Mesendoderm (in vitro differentiated cells): ENCODE results near the gene SLC38A8.

ENCODE experiments used
- DNase-seq: peaks from one replicate; pipeline ENCODE4 v3.0.0; 2013
- H2AK5ac ChIP-seq: 2 replicates; pipeline ENCODE4 v1.6.1; 2013; ENCODE audit warnings: low read length, inconsistent platforms
- H2BK120ac ChIP-seq: 2 replicates; pipeline ENCODE4 v1.6.1; 2013; ENCODE audit warnings: low read depth, mild to moderate bottlenecking, low read length, moderate library complexity, mixed read lengths
- H2BK15ac ChIP-seq: replicated peaks from 2 replicates; pipeline ENCODE4 v1.6.1; 2013; ENCODE audit warnings: low read depth, mild to moderate bottlenecking, moderate library complexity
- H2BK5ac ChIP-seq: 2 replicates; pipeline ENCODE4 v1.6.1; 2013; ENCODE audit warnings: low read length, inconsistent platforms
- H3K18ac ChIP-seq: 2 replicates; pipeline ENCODE4 v1.6.1; 2013; ENCODE audit warnings: mild to moderate bottlenecking, low read length, mixed read lengths
- H3K23ac ChIP-seq: one replicate; pipeline ENCODE4 v1.6.1; 2013; ENCODE audit warnings: low read length
- H3K27ac ChIP-seq: 2 replicates; pipeline ENCODE4 v1.5.1; 2013; ENCODE audit warnings: low read depth, mild to moderate bottlenecking, inconsistent platforms, low read length, moderate library complexity
- H3K27me3 ChIP-seq: 2 replicates; pipeline ENCODE4 v1.6.1; 2013; ENCODE audit warnings: low read length, control low read depth, mild to moderate bottlenecking, inconsistent platforms; ENCODE audit not compliant: insufficient read depth, poor library complexity
- H3K36me3 ChIP-seq: 2 replicates; pipeline ENCODE4 v1.6.1; 2013; ENCODE audit warnings: low read length, inconsistent platforms; ENCODE audit not compliant: control insufficient read depth, insufficient read depth
- H3K4ac ChIP-seq: one replicate; pipeline ENCODE4 v1.6.1; 2013; ENCODE audit warnings: low read depth, mild to moderate bottlenecking, low read length, moderate library complexity
- H3K4me1 ChIP-seq: 2 replicates; pipeline ENCODE4 v1.6.1; 2013; ENCODE audit warnings: low read depth, low read length, inconsistent platforms; ENCODE audit not compliant: control insufficient read depth
- H3K4me2 ChIP-seq: 2 replicates; pipeline ENCODE4 v1.6.1; 2013; ENCODE audit warnings: low read length
- H3K4me3 ChIP-seq: 2 replicates; pipeline ENCODE4 v1.5.1; 2013; ENCODE audit warnings: mild to moderate bottlenecking, low read length
- H3K56ac ChIP-seq: one replicate; pipeline ENCODE4 v1.6.1; 2013; ENCODE audit warnings: low read length
- H3K79me1 ChIP-seq: 2 replicates; pipeline ENCODE4 v1.6.1; 2013; ENCODE audit warnings: low read length, inconsistent platforms
- H3K79me2 ChIP-seq: 2 replicates; pipeline ENCODE4 v1.6.1; 2013; ENCODE audit warnings: mild to moderate bottlenecking, low read length; ENCODE audit not compliant: control insufficient read depth, insufficient read depth
- H3K9ac ChIP-seq: 2 replicates; pipeline ENCODE4 v1.6.1; 2013; ENCODE audit warnings: low read length, inconsistent platforms
- H4K5ac ChIP-seq: one replicate; pipeline ENCODE4 v1.6.1; 2013; ENCODE audit warnings: low read length
- H4K8ac ChIP-seq: one replicate; pipeline ENCODE4 v1.6.1; 2013; ENCODE audit warnings: low read depth, mild to moderate bottlenecking, control low read depth, low read length, moderate library complexity
- WGBS: extraction: QIAGEN DNeasy Blood & Tissue Kit; methylation state at CpG from one replicate; pipeline ENCODE4 v1.1.7; 2013; ENCODE audit warnings: low lambda C conversion rate, missing lambda C conversion rate; ENCODE audit not compliant: insufficient coverage; ENCODE audit errors: extremely low coverage; 5-methylcytosine and 5-hydroxymethylcytosine counted together

Gene SLC38A8

DNA sequence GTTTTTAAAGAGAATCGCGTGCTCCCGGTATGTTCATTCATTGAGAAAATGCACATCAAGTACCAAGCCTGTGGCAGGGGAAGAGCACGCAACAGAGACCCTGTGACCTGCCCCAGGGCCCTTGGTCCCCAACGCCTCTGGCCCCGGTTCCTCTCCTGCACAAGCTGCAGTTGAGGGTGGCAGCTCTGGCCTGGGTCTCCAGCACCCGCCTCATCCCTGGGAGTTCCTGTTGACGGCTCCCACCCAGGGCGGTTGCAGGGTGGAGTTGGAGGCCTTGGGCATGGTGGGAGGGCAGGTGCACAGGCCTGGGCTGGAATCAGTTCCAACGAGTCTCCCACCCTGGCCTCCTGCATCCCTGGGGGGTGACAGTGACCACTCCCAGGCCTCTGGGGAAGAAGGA, 69.5 kb downstream of the SLC38A8 start:
- Histone ChIP-seq H3K36me3 (no peaks in the 10 kb centered on the region), H3K56ac (no peak overlapping the region), H3K4ac (no peak overlapping the region), H3K79me2 (no peaks in the 10 kb centered on the region), H2AK5ac (no peak overlapping the region), H3K27ac (no peak overlapping the region), H3K4me3 (no peak overlapping the region), H3K9ac (no peak overlapping the region), H4K8ac (no peak overlapping the region), H3K18ac (no peak overlapping the region), H3K4me1 (no peaks in the 10 kb centered on the region), H3K79me1 (no peaks in the 10 kb centered on the region), H2BK120ac (no peak overlapping the region), H3K27me3 (peaks cover 3% of the 10 kb centered on the region), H2BK15ac (no peak overlapping the region), H3K4me2 (no peak overlapping the region), H4K5ac (no peak overlapping the region), H3K23ac (no peak overlapping the region), H2BK5ac (no peak overlapping the region)
- no CpG with 5 or more reads among the region's 10 CpGs for WGBS
- no peak for DNase-seq

DNA sequence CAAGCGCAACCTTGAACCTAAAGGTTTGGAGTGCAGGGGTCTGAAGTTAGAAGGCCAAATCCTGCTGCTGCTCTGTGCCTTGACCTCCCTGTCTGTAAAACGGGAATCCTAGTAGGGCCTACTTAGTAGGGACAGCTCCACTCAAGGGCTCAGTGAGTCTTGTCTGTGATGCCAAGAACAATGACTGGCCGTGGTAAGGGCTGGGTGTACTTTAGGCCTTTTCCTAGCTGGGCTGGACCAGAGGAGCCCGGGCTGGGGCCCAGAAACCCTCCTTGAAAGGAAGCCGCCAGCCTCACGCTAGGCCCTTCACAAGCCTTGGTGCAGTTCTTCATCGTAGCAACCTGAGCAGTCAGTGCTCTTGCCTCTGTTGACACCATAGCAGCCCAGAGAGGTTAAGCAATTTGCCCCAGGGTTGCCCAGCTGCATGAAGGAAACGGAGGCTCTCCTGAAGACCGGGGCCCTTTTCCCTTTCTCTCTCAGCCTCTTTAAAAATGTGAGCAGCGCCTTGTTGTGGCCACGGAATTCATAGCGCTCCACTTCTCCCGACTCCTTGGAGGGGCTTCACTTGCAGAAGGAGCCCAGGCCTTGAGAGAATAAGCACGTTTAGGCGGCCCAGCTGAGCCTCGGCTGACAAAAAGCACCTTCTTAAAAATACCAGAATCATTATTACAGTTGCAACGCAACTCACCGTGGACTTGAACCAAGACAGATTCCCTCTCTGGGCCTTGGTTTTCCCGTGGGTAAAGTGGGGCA, 70.2 kb downstream of the SLC38A8 start:
- no peak overlapping the region for H3K4me2 ChIP-seq
- H3K36me3 ChIP-seq, result no peaks in the 10 kb centered on the region
- H3K18ac ChIP-seq, result no peak overlapping the region
- H3K27ac ChIP-seq, result no peak overlapping the region
- H3K4me3 ChIP-seq, result no peak overlapping the region
- no peak overlapping the region for H4K5ac ChIP-seq
- no peaks in the 10 kb centered on the region for H3K4me1 ChIP-seq
- H2BK15ac ChIP-seq, result no peak overlapping the region
- H3K79me1 ChIP-seq, result no peaks in the 10 kb centered on the region
- peaks cover 3% of the 10 kb centered on the region for H3K27me3 ChIP-seq
- no peaks in the 10 kb centered on the region for H3K79me2 ChIP-seq
- H3K9ac ChIP-seq, result no peak overlapping the region
- H3K23ac ChIP-seq, result no peak overlapping the region
- H2AK5ac ChIP-seq, result no peak overlapping the region
- H2BK5ac ChIP-seq, result no peak overlapping the region
- H2BK120ac ChIP-seq, result no peak overlapping the region
- WGBS, result no CpG with 5 or more reads among the region's 19 CpGs
- no peak overlapping the region for H3K4ac ChIP-seq
- no peak for DNase-seq
- H4K8ac ChIP-seq, result no peak overlapping the region
- H3K56ac ChIP-seq, result no peak overlapping the region

- H3K4me1 ChIP-seq, result no peaks in the 10 kb centered on the region
- H4K8ac ChIP-seq, result no peak overlapping the region
- no peaks in the 10 kb centered on the region for H3K79me2 ChIP-seq
- H3K56ac ChIP-seq, result peak overlapping the region; percentile 42
- no peak overlapping the region for H2BK15ac ChIP-seq
- no peak overlapping the region for H2BK5ac ChIP-seq
- no peak overlapping the region for H2AK5ac ChIP-seq
- no peak overlapping the region for H3K4me2 ChIP-seq
- H3K4ac ChIP-seq, result no peak overlapping the region
- H2BK120ac ChIP-seq, result no peak overlapping the region
- H3K23ac ChIP-seq, result no peak overlapping the region
- WGBS, result no CpG with 5 or more reads among the region's 27 CpGs
- H3K27ac ChIP-seq, result no peak overlapping the region
- H3K18ac ChIP-seq, result no peak overlapping the region
- peaks cover 3% of the 10 kb centered on the region for H3K27me3 ChIP-seq
- no peak overlapping the region for H3K9ac ChIP-seq
- H3K4me3 ChIP-seq, result no peak overlapping the region
- H3K79me1 ChIP-seq, result no peaks in the 10 kb centered on the region
- no peak overlapping the region for H4K5ac ChIP-seq
- H3K36me3 ChIP-seq, result no peaks in the 10 kb centered on the region
- DNase-seq, result no peak
Observed at GRCh38 chr16:83971165-83972130, 71.1 kb downstream of the SLC38A8 start.

DNA sequence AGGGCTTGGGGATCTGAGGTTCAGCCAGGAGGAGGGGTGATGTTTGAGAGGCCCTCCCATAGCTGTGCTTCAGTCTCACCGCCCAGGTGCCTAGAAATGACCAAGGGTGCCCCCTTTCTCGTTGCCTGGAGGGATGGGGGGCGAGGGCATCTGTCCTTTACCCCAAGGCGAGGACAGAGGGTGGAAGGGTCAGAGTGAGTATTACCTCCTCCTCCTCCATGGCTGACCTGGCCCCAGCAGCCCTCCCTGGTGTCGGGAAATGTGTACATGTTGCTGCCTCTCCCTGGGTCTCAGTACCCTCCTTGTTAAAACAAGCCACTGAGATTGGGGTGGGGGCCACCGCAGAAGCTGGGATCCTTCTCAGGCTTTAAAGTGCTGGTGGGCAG, 72.2 kb downstream of the SLC38A8 start:
- Histone ChIP-seq H3K56ac (no peak overlapping the region), H3K79me2 (no peaks in the 10 kb centered on the region), H3K4me2 (no peak overlapping the region), H3K4ac (no peak overlapping the region), H2AK5ac (no peak overlapping the region), H3K18ac (no peak overlapping the region), H4K5ac (no peak overlapping the region), H3K79me1 (no peaks in the 10 kb centered on the region), H3K36me3 (no peaks in the 10 kb centered on the region), H2BK15ac (no peak overlapping the region), H3K4me3 (no peak overlapping the region), H3K27me3 (peaks cover 3% of the 10 kb centered on the region), H3K27ac (no peak overlapping the region), H3K23ac (no peak overlapping the region), H3K9ac (no peak overlapping the region), H4K8ac (no peak overlapping the region), H2BK120ac (no peak overlapping the region), H3K4me1 (no peaks in the 10 kb centered on the region), H2BK5ac (no peak overlapping the region)
- no peak for DNase-seq
- WGBS, result no CpG with 5 or more reads among the region's 6 CpGs

DNA sequence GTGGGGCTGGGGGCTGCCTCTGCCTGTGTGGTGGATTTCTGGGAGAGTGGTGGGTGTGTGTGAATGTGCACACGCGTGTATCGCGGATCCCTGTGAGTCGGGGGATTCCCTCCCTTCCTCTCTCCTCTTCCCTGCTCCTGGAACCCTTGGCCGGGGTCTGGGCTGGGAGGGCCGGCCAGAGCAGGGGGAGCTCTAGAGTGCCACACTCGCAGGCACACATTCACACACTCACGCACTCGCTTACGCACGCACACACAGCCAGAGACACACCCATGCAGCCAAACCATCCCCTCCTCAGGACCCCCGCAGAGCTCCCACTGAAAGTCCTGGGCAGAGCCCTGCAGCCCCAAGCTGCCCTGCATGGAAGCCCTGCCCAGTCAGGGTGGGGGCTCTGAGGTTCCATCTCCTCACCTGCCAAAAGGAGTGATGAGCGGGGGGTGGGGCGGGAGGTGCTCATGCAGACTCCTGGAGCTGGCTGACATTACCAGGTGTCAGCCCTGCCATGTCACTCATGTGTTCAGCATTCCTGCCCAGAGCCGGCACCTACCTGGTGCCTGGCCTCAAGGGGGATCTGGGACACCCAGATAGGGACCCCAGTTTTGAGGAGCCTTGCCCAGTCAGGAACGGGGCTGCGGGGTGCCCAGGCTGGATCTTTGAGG, 72.7 kb downstream of the SLC38A8 start:
- H3K36me3 ChIP-seq, result no peaks in the 10 kb centered on the region
- no peak overlapping the region for H3K4me3 ChIP-seq
- no peak overlapping the region for H3K9ac ChIP-seq
- no peak overlapping the region for H3K23ac ChIP-seq
- H3K79me2 ChIP-seq, result no peaks in the 10 kb centered on the region
- no peak overlapping the region for H2BK120ac ChIP-seq
- H3K4ac ChIP-seq, result no peak overlapping the region
- no peak overlapping the region for H2AK5ac ChIP-seq
- no peak overlapping the region for H3K4me2 ChIP-seq
- H2BK5ac ChIP-seq, result no peak overlapping the region
- no peaks in the 10 kb centered on the region for H3K4me1 ChIP-seq
- peaks cover 3% of the 10 kb centered on the region for H3K27me3 ChIP-seq
- WGBS, result no CpG with 5 or more reads among the region's 18 CpGs
- no peak overlapping the region for H3K27ac ChIP-seq
- DNase-seq, result no peak
- no peak overlapping the region for H3K56ac ChIP-seq
- no peak overlapping the region for H4K8ac ChIP-seq
- no peak overlapping the region for H2BK15ac ChIP-seq
- no peak overlapping the region for H3K18ac ChIP-seq
- no peaks in the 10 kb centered on the region for H3K79me1 ChIP-seq
- no peak overlapping the region for H4K5ac ChIP-seq
